Neural cell (in vitro differentiated cells): ENCODE results near the gene ESYT3.

Source experiments
- EP300 ChIP-seq: fragments of 450-650 bp; conservative IDR thresholded peaks from 2 replicates; pipeline ENCODE4 v1.6.1; 2014; ENCODE audit warnings: antibody characterized with exemption, mild to moderate bottlenecking, moderate library complexity; ENCODE audit not compliant: poor library complexity, severe bottlenecking
- EZH2 ChIP-seq: fragments of 200-600, 300-800 bp; shearing (Covaris generic), sonication (generic); IDR thresholded peaks from 2 replicates; pipeline ENCODE4 v1.6.1; 2014; ENCODE audit warnings: antibody characterized with exemption, low read length, borderline replicate concordance, mild to moderate bottlenecking; ENCODE audit not compliant: insufficient read depth, poor library complexity, severe bottlenecking
- POLR2AphosphoS5 ChIP-seq: IDR thresholded peaks from 2 replicates; pipeline ENCODE4 v1.6.1; 2012
- RAD21 ChIP-seq: fragments of 450-650 bp; conservative IDR thresholded peaks from 2 replicates; pipeline ENCODE4 v1.6.1; 2014; ENCODE audit warnings: antibody characterized with exemption, mild to moderate bottlenecking, moderate library complexity
- TAF1 ChIP-seq: IDR thresholded peaks from 2 replicates; pipeline ENCODE4 v1.6.1; 2012; ENCODE audit warnings: low read depth
- TF ChIP-seq, protein P1 (sequence below): fragments of 450-650 bp; IDR thresholded peaks from 2 replicates; pipeline ENCODE4 v1.5.1; 2014; ENCODE audit warnings: antibody characterized with exemption, mild to moderate bottlenecking, moderate library complexity; ENCODE audit not compliant: poor library complexity, severe bottlenecking
- TF ChIP-seq, protein P2 (sequence below): IDR thresholded peaks from 2 replicates; pipeline ENCODE4 v1.6.1; 2012; ENCODE audit warnings: borderline replicate concordance

DNA sequence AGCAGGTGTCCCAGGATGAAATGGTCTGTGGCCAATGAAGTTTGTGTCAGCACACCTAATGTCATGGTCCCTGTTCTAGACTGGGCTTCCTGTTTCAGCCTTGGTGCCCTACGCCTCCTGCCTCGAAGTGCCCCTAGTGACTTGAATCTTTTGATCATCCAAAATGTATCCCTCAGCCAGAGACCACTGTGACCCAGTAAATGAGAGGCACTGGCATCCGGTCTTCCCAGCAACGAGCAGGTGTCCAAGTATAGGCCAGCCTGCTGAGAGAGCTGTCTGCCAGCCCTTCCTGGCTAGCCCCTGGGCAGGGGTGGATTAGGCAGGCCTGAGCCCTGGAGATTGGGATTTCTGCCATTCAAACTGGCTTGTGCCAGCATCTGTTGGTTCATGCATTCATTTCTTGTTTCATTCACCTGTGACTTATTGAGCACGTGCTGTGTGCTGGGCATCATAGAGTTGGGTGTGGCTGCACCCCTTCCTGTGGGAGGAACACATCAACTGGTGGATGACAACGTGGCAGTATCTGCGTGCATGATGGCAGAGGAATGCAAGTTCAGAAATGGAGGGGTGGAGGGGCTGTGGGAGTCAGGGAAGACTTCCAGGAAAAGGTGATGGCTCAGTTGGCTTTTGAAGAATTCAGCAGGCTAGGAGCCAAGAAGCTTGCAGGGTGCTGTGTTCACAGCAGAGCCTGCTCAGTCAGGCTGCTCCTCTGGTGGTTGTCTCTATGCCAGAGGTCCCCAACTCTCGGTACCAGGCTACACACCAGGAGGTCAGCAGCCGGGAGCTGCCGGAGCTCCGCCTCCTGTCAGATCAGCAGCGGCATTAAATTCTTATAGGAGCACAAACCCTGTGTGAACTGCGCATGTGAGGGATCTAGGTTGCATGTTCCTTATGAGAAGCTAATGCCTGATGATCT, 21.6 kb downstream of the ESYT3 start:
- TF ChIP-seq EZH2 = no peak
- TF ChIP-seq, protein P1, sequence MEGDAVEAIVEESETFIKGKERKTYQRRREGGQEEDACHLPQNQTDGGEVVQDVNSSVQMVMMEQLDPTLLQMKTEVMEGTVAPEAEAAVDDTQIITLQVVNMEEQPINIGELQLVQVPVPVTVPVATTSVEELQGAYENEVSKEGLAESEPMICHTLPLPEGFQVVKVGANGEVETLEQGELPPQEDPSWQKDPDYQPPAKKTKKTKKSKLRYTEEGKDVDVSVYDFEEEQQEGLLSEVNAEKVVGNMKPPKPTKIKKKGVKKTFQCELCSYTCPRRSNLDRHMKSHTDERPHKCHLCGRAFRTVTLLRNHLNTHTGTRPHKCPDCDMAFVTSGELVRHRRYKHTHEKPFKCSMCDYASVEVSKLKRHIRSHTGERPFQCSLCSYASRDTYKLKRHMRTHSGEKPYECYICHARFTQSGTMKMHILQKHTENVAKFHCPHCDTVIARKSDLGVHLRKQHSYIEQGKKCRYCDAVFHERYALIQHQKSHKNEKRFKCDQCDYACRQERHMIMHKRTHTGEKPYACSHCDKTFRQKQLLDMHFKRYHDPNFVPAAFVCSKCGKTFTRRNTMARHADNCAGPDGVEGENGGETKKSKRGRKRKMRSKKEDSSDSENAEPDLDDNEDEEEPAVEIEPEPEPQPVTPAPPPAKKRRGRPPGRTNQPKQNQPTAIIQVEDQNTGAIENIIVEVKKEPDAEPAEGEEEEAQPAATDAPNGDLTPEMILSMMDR = no peak
- TF ChIP-seq RAD21 = no peak
- TF ChIP-seq, protein P2, sequence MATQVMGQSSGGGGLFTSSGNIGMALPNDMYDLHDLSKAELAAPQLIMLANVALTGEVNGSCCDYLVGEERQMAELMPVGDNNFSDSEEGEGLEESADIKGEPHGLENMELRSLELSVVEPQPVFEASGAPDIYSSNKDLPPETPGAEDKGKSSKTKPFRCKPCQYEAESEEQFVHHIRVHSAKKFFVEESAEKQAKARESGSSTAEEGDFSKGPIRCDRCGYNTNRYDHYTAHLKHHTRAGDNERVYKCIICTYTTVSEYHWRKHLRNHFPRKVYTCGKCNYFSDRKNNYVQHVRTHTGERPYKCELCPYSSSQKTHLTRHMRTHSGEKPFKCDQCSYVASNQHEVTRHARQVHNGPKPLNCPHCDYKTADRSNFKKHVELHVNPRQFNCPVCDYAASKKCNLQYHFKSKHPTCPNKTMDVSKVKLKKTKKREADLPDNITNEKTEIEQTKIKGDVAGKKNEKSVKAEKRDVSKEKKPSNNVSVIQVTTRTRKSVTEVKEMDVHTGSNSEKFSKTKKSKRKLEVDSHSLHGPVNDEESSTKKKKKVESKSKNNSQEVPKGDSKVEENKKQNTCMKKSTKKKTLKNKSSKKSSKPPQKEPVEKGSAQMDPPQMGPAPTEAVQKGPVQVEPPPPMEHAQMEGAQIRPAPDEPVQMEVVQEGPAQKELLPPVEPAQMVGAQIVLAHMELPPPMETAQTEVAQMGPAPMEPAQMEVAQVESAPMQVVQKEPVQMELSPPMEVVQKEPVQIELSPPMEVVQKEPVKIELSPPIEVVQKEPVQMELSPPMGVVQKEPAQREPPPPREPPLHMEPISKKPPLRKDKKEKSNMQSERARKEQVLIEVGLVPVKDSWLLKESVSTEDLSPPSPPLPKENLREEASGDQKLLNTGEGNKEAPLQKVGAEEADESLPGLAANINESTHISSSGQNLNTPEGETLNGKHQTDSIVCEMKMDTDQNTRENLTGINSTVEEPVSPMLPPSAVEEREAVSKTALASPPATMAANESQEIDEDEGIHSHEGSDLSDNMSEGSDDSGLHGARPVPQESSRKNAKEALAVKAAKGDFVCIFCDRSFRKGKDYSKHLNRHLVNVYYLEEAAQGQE = no peak
- TF ChIP-seq POLR2AphosphoS5 = no peak
- TF ChIP-seq TAF1 = no peak
- TF ChIP-seq EP300 = no peak
